Measurements from ENCODE around the gene ALOX12B. TPM values are rescaled to one million over a fixed set of nuclear protein-coding genes. Genes with fewer than 3 reads are reported as not detected.
A peak's percentile ranks its signal among the peaks of the same experiment; 100 is the strongest.

Gene ALOX12B
- total RNA-seq, 5 donors from 2014 or later (not counting 1 experiment from before 2014, with no cell fraction given) = 0.63 to 1.1 (median 0.81) TPM; not detected in 1

DNA sequence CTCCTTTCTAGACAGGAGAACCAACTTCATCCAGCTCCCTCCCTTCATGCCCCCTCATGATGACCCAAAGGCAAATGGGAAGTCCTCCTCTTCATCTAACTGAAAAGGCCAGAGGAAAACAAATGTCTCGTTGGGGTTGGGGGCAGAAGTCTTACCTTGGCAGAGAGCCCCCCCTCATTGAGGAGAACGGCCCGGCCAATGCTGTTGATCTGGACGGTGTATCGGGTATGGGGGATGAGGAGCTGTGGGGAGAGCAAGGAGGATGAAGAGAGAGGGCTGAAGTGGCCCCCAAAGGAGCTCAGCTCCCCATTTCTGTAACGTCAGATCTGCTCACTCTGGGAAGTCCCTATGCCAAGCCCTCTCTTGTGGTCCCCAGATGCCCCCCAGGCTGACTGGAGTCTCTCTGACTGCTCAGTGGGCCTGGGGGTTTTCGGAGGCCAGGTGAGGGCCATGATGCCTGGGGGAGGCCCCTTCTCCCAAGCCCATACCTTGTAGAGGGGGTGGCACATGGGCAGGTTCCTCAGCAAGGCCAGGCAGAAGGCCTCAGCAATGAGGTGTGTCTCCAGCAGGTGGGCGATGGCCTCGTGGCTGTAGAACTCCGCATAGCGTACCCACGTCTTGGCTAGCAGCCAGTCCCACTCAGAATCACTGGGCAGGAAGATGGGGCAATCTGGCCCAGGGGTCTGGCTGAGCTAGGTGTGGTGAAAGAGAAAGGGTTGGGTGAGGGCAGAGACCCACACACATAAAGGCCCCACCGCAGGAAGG lies 10.8 kb downstream of the ALOX12B start:
- Histone ChIP-seq H3K36me3 (ENCODE audit: control insufficient read depth in 2 of 2, extremely low read depth in 1 of 2, insufficient read depth in 1 of 2, low read length in 1 of 2) (no peaks in the 10 kb centered on the region), H3K27me3 (replicated peaks in 1 of 2; ENCODE audit: control insufficient read depth in 2 of 2, extremely low read depth in 1 of 2, insufficient read depth in 2 of 2, low read length in 1 of 2) (peaks cover 8 to 58% of the 10 kb centered on the region in 2 experiments), H3K4me1 (ENCODE audit: control insufficient read depth in 1 of 2, extremely low read depth in 1 of 2, insufficient read depth in 2 of 2, low read length in 2 of 2) (peaks cover 6 to 45% of the 10 kb centered on the region in 2 experiments), H3K4me3 (ENCODE audit: control insufficient read depth in 1 of 2, extremely low read depth in 1 of 2, low read length in 1 of 2) (no peak overlapping the region), H3K9me3 (no peaks in the 10 kb centered on the region), H3K27ac (ENCODE audit: low read length) (no peak overlapping the region)
- ATAC-seq (replicated peaks in 1 of 4) (no peak), DNase-seq (no peak)
- WGBS (ENCODE audit: insufficient coverage) = 82% methylated on average over 10 of the region's 13 CpGs
- Mint-ChIP-seq H3K36me3 (peaks cover under 1% of the 10 kb centered on the region), H3K9me3 (no peaks in the 10 kb centered on the region), H3K4me1 (peaks cover 36 to 44% (median 39%) of the 10 kb centered on the region in 3 donors), H3K27ac (no peak overlapping the region), H3K27me3 (peaks cover 27 to 36% of the 10 kb centered on the region in 2 donors), H3K4me3 (no peak overlapping the region)
- CTCF ChIA-PET = interaction anchor here in 1 of 2 donors (0.6 kb wide), 1 partner anchor 141 kb away, joined by 3 read pairs; no protein-coding TSS in a partner anchor
- POLR2A ChIA-PET = no interaction called here

DNA sequence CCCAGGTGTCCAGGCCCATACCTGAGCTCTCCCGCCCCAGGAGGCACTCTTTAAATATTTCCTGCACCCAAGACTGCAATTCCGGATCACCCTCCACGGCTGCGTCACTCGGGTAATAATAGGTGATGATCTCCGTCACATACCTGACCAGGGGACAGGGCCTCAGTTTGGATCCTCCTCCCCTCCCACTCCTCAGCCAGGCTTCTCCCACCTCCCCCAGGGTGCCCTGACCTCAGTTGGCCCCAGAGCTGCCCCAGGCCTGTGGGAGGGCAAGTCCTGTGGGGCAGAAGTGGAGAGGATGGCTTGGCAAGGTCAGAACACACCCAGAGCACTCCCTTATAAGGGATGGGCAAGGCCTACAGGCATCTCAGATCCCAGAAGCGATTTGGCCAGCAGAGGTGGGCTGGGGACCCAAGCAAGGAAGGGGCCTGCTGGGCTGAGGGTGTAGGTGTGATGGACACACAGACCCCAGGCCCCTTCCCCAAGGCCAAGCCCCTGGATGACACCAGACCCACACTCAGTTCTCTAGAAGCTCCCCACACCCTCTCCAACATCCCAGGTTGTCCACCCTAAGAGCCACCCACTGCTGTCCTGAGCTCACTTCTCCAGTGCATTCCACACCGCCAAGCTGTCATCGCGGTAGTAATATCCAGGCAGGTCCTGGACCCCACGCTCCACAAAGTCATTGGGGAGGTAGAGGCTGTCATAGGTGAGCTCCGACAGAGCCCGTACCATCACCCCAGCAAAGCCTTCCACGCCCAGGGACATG lies 11.8 kb downstream of the ALOX12B start:
- H3K4me1 Mint-ChIP-seq = peaks cover 36 to 41% (median 36%) of the 10 kb centered on the region in 3 donors
- CTCF ChIA-PET = interaction anchor here in 1 of 2 donors (1.1 to 1.9 kb wide), 2 partner anchors 15 to 35 kb away, joined by 5 to 10 read pairs; no protein-coding TSS in a partner anchor
- H3K9me3 ChIP-seq = no peaks in the 10 kb centered on the region
- H3K27me3 ChIP-seq (replicated peaks in 1 of 2; ENCODE audit: control insufficient read depth in 2 of 2, extremely low read depth in 1 of 2, insufficient read depth in 2 of 2, low read length in 1 of 2) = peaks cover 8 to 67% of the 10 kb centered on the region in 2 experiments
- no peak overlapping the region for H3K4me3 Mint-ChIP-seq
- peaks cover 6 to 45% of the 10 kb centered on the region in 2 experiments for H3K4me1 ChIP-seq (ENCODE audit: control insufficient read depth in 1 of 2, extremely low read depth in 1 of 2, insufficient read depth in 2 of 2, low read length in 2 of 2)
- DNase-seq (no peak), ATAC-seq (replicated peaks in 1 of 4) (no peak)
- no peak overlapping the region for H3K27ac Mint-ChIP-seq
- POLR2A ChIA-PET = no interaction called here
- H3K27me3 Mint-ChIP-seq = peaks cover 32 to 43% of the 10 kb centered on the region in 2 donors
- 90% methylated on average over 6 of the region's 14 CpGs for WGBS (ENCODE audit: insufficient coverage)
- H3K36me3 ChIP-seq (ENCODE audit: control insufficient read depth in 2 of 2, extremely low read depth in 1 of 2, insufficient read depth in 1 of 2, low read length in 1 of 2) = no peaks in the 10 kb centered on the region
- H3K36me3 Mint-ChIP-seq = no peaks in the 10 kb centered on the region
- H3K9me3 Mint-ChIP-seq = no peaks in the 10 kb centered on the region
- H3K4me3 ChIP-seq (ENCODE audit: control insufficient read depth in 1 of 2, extremely low read depth in 1 of 2, low read length in 1 of 2) = no peak overlapping the region
- no peak overlapping the region for H3K27ac ChIP-seq (ENCODE audit: low read length)

GRCh38 chr17:8075081-8075480 lies 12.4 kb downstream of the ALOX12B start:
- H3K4me3 Mint-ChIP-seq = peak overlapping the region in 1 of 3 donors; percentile 71
- no peak overlapping the region for H3K27ac Mint-ChIP-seq

DNA sequence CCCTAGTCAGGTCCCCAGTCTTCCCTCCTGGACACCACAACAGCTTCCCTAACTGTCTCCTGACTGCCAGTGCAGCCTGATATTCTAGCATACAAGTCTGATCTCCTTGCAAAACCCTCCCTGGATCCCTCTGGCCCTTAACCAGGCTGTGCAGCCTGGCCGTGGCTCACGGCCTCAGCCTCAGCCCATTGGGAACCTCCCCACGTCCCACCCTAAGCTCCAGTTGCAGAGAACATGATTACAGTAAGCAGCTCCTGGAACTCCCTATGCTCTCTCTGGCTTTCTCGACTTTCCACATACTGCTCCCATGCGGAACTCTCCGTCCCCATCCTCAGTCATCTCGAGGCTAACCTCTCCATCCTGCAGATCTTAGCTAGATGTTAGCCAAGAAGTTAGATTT lies 13.0 kb downstream of the ALOX12B start:
- Mint-ChIP-seq H3K4me3 (peak overlapping the region in 1 of 3 donors; percentile 71), H3K27me3 (peaks cover 36 to 49% of the 10 kb centered on the region in 2 donors), H3K4me1 (peaks cover 28 to 32% (median 28%) of the 10 kb centered on the region in 3 donors), H3K36me3 (no peaks in the 10 kb centered on the region), H3K27ac (no peak overlapping the region), H3K9me3 (no peaks in the 10 kb centered on the region)
- Histone ChIP-seq H3K4me3 (ENCODE audit: control insufficient read depth in 1 of 2, extremely low read depth in 1 of 2, low read length in 1 of 2) (no peak overlapping the region), H3K36me3 (ENCODE audit: control insufficient read depth in 2 of 2, extremely low read depth in 1 of 2, insufficient read depth in 1 of 2, low read length in 1 of 2) (no peaks in the 10 kb centered on the region), H3K27me3 (replicated peaks in 1 of 2; ENCODE audit: control insufficient read depth in 2 of 2, extremely low read depth in 1 of 2, insufficient read depth in 2 of 2, low read length in 1 of 2) (peaks cover 8 to 71% of the 10 kb centered on the region in 2 experiments), H3K4me1 (ENCODE audit: control insufficient read depth in 1 of 2, extremely low read depth in 1 of 2, insufficient read depth in 2 of 2, low read length in 2 of 2) (peaks cover 6 to 36% of the 10 kb centered on the region in 2 experiments), H3K27ac (ENCODE audit: low read length) (no peak overlapping the region), H3K9me3 (no peaks in the 10 kb centered on the region)
- DNase-seq (no peak), ATAC-seq (replicated peaks in 1 of 4) (no peak)
- ChIA-PET POLR2A (interaction anchor here in 1 of 2 donors (0.5 kb wide), 1 partner anchor 150 kb away, joined by 3 read pairs; no protein-coding TSS in a partner anchor), CTCF (interaction anchor here (0.5 to 1.9 kb wide), 10 partner anchors 14 to 313 kb away, joined by 3 to 10 read pairs (median 4); no protein-coding TSS in a partner anchor)
- 70% methylated on average over 6 of the region's 7 CpGs for WGBS (ENCODE audit: insufficient coverage)

More at GRCh38 chr17:8075081-8075480, 12.4 kb downstream of the ALOX12B start:
- ATAC-seq (replicated peaks in 1 of 4) (no peak), DNase-seq (no peak)
- H3K36me3 Mint-ChIP-seq = no peaks in the 10 kb centered on the region
- peaks cover 8 to 68% of the 10 kb centered on the region in 2 experiments for H3K27me3 ChIP-seq (replicated peaks in 1 of 2; ENCODE audit: control insufficient read depth in 2 of 2, extremely low read depth in 1 of 2, insufficient read depth in 2 of 2, low read length in 1 of 2)
- H3K9me3 ChIP-seq = no peaks in the 10 kb centered on the region
- no peaks in the 10 kb centered on the region for H3K36me3 ChIP-seq (ENCODE audit: control insufficient read depth in 2 of 2, extremely low read depth in 1 of 2, insufficient read depth in 1 of 2, low read length in 1 of 2)
- WGBS (ENCODE audit: insufficient coverage) = no CpG with 5 or more reads among the region's 3 CpGs
- H3K4me3 ChIP-seq (ENCODE audit: control insufficient read depth in 1 of 2, extremely low read depth in 1 of 2, low read length in 1 of 2) = no peak overlapping the region
- no peak overlapping the region for H3K27ac ChIP-seq (ENCODE audit: low read length)
- ChIA-PET POLR2A (interaction anchor here in 1 of 2 donors (0.5 kb wide), 1 partner anchor 150 kb away, joined by 3 read pairs; no protein-coding TSS in a partner anchor), CTCF (interaction anchor here (0.5 to 1.9 kb wide), 7 partner anchors 14 to 313 kb away, joined by 3 to 10 read pairs (median 5); no protein-coding TSS in a partner anchor)
- peaks cover 36 to 49% of the 10 kb centered on the region in 2 donors for H3K27me3 Mint-ChIP-seq
- peaks cover 31 to 37% (median 33%) of the 10 kb centered on the region in 3 donors for H3K4me1 Mint-ChIP-seq
- no peaks in the 10 kb centered on the region for H3K9me3 Mint-ChIP-seq
- peaks cover 6 to 39% of the 10 kb centered on the region in 2 experiments for H3K4me1 ChIP-seq (ENCODE audit: control insufficient read depth in 1 of 2, extremely low read depth in 1 of 2, insufficient read depth in 2 of 2, low read length in 2 of 2)

DNA sequence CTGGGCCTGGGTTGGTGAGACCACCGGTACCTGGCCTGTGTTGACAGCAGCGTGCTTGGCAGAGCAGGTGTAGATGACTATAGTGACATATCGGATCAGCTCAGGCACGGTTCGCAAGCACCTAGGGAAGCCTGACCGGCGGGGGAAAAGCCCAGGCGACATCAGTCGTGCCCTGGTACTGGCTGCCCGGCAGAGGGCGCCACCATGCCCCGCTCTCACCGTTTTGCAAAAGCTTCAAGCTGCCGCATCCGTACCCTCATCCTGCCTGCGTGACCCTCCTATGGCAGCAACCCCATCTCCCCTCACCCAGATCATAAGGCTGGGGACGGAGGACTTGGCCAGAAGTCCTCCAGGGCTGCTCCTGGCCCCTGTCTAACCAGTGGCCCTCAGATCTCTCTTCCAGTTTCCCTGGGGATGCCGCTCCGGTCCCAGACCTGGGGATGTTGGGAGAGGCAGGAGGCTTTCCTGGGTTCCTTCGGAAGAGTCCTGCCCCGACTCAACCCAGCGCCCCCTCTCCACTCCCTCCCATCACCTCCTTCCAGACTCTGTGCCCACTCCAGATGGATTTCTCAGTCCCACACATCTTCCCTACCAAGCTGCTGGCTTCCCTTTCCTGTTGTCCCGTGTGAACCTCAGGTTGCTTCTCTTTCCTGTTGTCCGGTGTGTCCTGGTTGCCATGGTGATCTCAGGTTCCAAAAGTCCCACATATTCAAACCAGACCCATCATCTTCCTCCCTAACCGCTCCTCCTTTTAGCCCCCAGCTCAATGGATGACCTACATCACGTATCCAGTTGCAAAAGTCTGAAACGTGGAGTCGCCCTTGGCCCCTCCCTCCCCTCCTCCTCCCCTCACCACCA lies 13.7 kb downstream of the ALOX12B start:
- peak; percentile 65 to 94 (median 81) for DNase-seq
- WGBS (ENCODE audit: insufficient coverage) = 8% methylated on average over 22 of the region's 28 CpGs
- H3K9me3 ChIP-seq = no peaks in the 10 kb centered on the region
- H3K27ac Mint-ChIP-seq = peak overlapping the region in 1 of 2 donors; percentile 84
- H3K36me3 Mint-ChIP-seq = no peaks in the 10 kb centered on the region
- peak; percentile 78 to 93 (median 84) for ATAC-seq (replicated peaks in 1 of 4)
- no peaks in the 10 kb centered on the region for H3K36me3 ChIP-seq (ENCODE audit: control insufficient read depth in 2 of 2, extremely low read depth in 1 of 2, insufficient read depth in 1 of 2, low read length in 1 of 2)
- H3K27me3 Mint-ChIP-seq = peaks cover 36 to 49% of the 10 kb centered on the region in 2 donors
- H3K4me1 ChIP-seq (ENCODE audit: control insufficient read depth in 1 of 2, extremely low read depth in 1 of 2, insufficient read depth in 2 of 2, low read length in 2 of 2) = peaks cover 4 to 31% of the 10 kb centered on the region in 2 experiments
- H3K4me3 Mint-ChIP-seq = peak overlapping the region; percentile 63 to 71 (median 66)
- H3K4me1 Mint-ChIP-seq = peaks cover 23 to 28% (median 25%) of the 10 kb centered on the region in 3 donors
- peak overlapping the region in 1 of 2 donors; percentile 36 for H3K4me3 ChIP-seq (ENCODE audit: control insufficient read depth in 1 of 2, extremely low read depth in 1 of 2, low read length in 1 of 2)
- H3K9me3 Mint-ChIP-seq = no peaks in the 10 kb centered on the region
- POLR2A ChIA-PET = no interaction called here
- CTCF ChIA-PET = interaction anchor here (0.6 to 1.9 kb wide), 12 partner anchors 9 to 154 kb away, joined by 3 to 12 read pairs (median 4); partner anchors contain the start of gene ALOX12B (in 1 of the 2)
- H3K27me3 ChIP-seq (replicated peaks in 1 of 2; ENCODE audit: control insufficient read depth in 2 of 2, extremely low read depth in 1 of 2, insufficient read depth in 2 of 2, low read length in 1 of 2) = peaks cover 8 to 71% of the 10 kb centered on the region in 2 experiments
- H3K27ac ChIP-seq (ENCODE audit: low read length) = no peak overlapping the region
